OCI-LY7 (cell line): ENCODE measurements around the gene RGS19. TPM values are rescaled to one million over a fixed set of nuclear protein-coding genes. Genes with fewer than 3 reads are reported as not detected.

ENCODE experiments used
- BruUV-seq: library from RNA; stranded (reverse); fragments of 400-500 nt; replicated peaks from 2 replicates; lab custom pipeline; 2021; lab: Mats Ljungman, UMichigan
- CTCF ChIA-PET: fragments of 300-600 bp; sonication (Branson Sonifier 250); formaldehyde crosslinking; loops from one replicate; lab custom pipeline; 2022; ENCODE audit warnings: antibody characterized with exemption; ENCODE audit not compliant: unreplicated experiment; lab: Charles Lee
- POLR2A ChIA-PET: fragments of 300-600 bp; sonication (Branson Sonifier 250); formaldehyde crosslinking; loops from one replicate; lab custom pipeline; 2022; ENCODE audit warnings: antibody characterized with exemption; lab: Charles Lee
- DNase-seq: peaks from one replicate; pipeline ENCODE4 v3.0.0-alpha.2; 2015; ENCODE audit warnings: low spot score
- H2AFZ ChIP-seq: fragments of 200-600 bp; sonication (generic), shearing (Covaris generic); 2 replicates; pipeline ENCODE4 v1.6.1; 2014; ENCODE audit warnings: mild to moderate bottlenecking, antibody characterized with exemption, low read length, moderate library complexity
- H3K27ac ChIP-seq: fragments of 200-600 bp; sonication (generic); 2 replicates; pipeline ENCODE4 v1.5.1; 2014; ENCODE audit warnings: mixed run types, low read depth, mild to moderate bottlenecking, moderate library complexity, low read length, inconsistent platforms; ENCODE audit not compliant: poor library complexity, severe bottlenecking
- H3K36me3 ChIP-seq: fragments of 200-600 bp; sonication (generic); 2 replicates; pipeline ENCODE4 v1.6.1; 2014; ENCODE audit warnings: mild to moderate bottlenecking, antibody characterized with exemption, low read length, moderate library complexity, mixed read lengths; ENCODE audit not compliant: insufficient read depth
- H3K4me1 ChIP-seq: fragments of 200-600 bp; sonication (generic); 2 replicates; pipeline ENCODE4 v1.5.1; 2014; ENCODE audit warnings: mild to moderate bottlenecking, low read length; ENCODE audit not compliant: insufficient read depth, poor library complexity, severe bottlenecking
- H3K4me2 ChIP-seq: fragments of 200-600 bp; sonication (generic); 2 replicates; pipeline ENCODE4 v1.6.1; 2014; ENCODE audit warnings: mild to moderate bottlenecking, low read length
- H3K4me3 ChIP-seq: fragments of 200-600 bp; sonication (generic); 2 replicates; pipeline ENCODE4 v1.5.1; 2014; ENCODE audit warnings: mild to moderate bottlenecking, low read depth, low read length; ENCODE audit not compliant: poor library complexity, severe bottlenecking
- H3K79me2 ChIP-seq: fragments of 200-600 bp; sonication (generic); 2 replicates; pipeline ENCODE4 v1.6.1; 2016; ENCODE audit warnings: low read depth, mild to moderate bottlenecking, low read length, moderate library complexity, mixed read lengths; ENCODE audit not compliant: insufficient read depth
- H3K9me2 ChIP-seq: fragments of 200-600 bp; sonication (generic); 2 replicates; pipeline ENCODE4 v1.6.1; 2016; ENCODE audit warnings: mild to moderate bottlenecking, low read length, mixed read lengths; ENCODE audit not compliant: insufficient read depth
- H3K9me3 ChIP-seq: fragments of 200-600 bp; sonication (generic); 2 replicates; pipeline ENCODE4 v1.6.1; 2014; ENCODE audit warnings: mild to moderate bottlenecking, mixed run types, low read length, mixed read lengths
- H4K20me1 ChIP-seq: fragments of 200-600 bp; sonication (generic); 2 replicates; pipeline ENCODE4 v1.6.1; 2014; ENCODE audit warnings: mild to moderate bottlenecking, antibody characterized with exemption, low read length, moderate library complexity, mixed read lengths; ENCODE audit not compliant: insufficient read depth
- CTCF ChIP-seq: fragments of 200-600 bp; sonication (generic); conservative IDR thresholded peaks from 2 replicates; pipeline ENCODE4 v1.5.1; 2014; ENCODE audit warnings: mild to moderate bottlenecking, antibody characterized with exemption, low read length, moderate library complexity, mixed read lengths
- EZH2phosphoT487 ChIP-seq: fragments of 200-600 bp; sonication (generic); IDR thresholded peaks from 2 replicates; pipeline ENCODE4 v1.6.1; 2018; ENCODE audit warnings: low read depth, borderline replicate concordance, mild to moderate bottlenecking, mixed run types, antibody characterized with exemption, low read length, moderate library complexity, mixed read lengths
- intact Hi-C: fragments of 100-400 bp; cut with micrococcal nuclease; formaldehyde crosslinking; loops from one replicate; pipeline ENCODE4 v1.10.0; 2022; ENCODE audit not compliant: unreplicated experiment
- total RNA-seq, 2 experiments: library from RNA; depleted of rRNA in 1 of 2; stranded (reverse); fragments of >200 nt in 1 of 2; shearing (Covaris generic) in 1 of 2; gene quantifications; 2 replicates each; pipeline ENCODE4 v1.2.3, GENCODE V29; 2014 to 2022

The RGS19 gene
- total RNA-seq, 2 experiments from 2014 or later = 69.4 to 106 TPM

DNA sequence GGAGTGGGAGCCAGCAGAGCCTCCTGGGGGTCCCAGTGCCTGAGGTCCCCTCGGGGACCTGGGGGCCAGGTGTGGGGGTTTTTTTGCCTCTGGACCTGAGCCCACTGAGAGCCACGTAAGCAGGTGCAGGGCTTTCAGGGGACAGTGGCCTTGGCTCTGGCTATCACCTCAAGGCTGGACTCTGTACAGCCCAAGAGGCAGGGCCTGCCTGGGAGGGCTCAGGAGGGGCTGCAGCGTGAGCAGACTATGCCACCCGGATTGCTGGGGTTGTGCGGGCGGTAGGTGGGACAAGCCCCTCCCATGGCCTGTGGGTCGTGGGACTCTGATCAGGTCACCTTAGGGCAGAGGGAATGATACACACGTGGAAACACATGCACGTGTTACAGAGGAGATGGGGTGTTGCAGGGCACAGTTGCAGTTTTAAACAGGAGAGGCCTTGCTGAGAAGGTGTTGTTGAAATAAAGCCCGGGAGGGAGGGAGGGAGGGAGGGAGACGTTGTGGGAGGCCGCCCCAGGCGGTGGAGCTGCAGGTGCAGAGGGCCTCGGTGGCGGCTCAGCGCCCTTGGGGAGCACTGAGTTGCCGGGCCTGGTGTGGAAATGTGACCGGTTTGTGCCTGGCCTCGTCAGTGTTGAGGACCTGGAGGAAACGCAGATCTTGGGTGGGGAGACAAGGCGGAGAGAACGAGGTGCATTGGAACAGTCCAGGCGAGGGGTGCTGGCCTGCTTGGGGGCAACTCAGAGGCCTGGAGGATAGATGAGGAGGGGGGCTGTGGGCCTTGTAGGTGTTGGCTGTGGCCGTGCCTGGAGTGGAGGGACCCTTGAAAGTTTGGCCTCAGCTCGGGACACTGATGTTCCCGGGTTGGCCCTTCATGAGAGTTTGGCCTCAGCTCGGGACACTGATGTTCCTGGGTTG lies 14.0 kb downstream of the RGS19 start:
- ChIA-PET POLR2A (interaction anchor here (1.3 kb wide), 1 partner anchor 12 kb away, joined by 3 read pairs; no protein-coding TSS in a partner anchor), CTCF (no interaction called here)
- DNase-seq = peak; percentile 70
- Histone ChIP-seq H2AFZ (no peak overlapping the region), H3K9me3 (no peaks in the 10 kb centered on the region), H3K79me2 (no peaks in the 10 kb centered on the region), H3K9me2 (no peaks in the 10 kb centered on the region), H3K36me3 (no peaks in the 10 kb centered on the region), H4K20me1 (no peaks in the 10 kb centered on the region), H3K4me2 (peak overlapping the region; percentile 41), H3K27ac (peak overlapping the region; percentile 22), H3K4me1 (peaks cover 36% of the 10 kb centered on the region), H3K4me3 (peak overlapping the region; percentile 16)
- no peak for TF ChIP-seq CTCF
- no peak for TF ChIP-seq EZH2phosphoT487
- no TSS peak for BruUV-seq
- intact Hi-C loops = no loop called here

DNA sequence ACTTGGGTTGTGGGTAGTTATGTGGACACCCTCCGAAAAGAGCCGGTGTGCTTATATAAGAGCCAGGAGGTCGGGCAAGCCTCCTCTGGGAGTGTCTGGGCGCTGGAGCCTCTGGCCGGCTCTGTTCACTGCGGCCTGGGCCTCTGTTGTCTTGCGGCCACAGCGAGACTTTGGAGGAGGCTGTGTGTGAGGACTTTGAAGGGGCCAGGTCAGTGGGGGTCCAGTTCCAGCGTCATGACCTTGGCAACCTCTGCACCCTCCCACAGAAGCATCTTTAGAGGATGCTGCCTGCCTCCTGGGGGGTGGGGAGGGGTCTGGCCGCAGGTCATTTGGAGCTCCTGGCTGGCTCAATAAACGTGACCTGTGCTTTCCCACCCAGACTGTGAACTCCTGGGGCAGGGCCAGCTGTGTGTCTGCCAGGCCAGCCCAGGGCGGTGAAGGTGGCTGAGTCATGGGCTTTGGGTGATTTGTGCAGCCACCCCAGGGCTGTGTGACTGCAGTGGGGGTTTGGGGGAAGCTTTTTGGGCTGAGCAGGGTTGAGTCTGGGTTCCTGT lies 15.1 kb downstream of the RGS19 start:
- Histone ChIP-seq H3K36me3 (no peaks in the 10 kb centered on the region), H3K4me3 (peak overlapping the region; percentile 86), H3K9me3 (no peaks in the 10 kb centered on the region), H3K9me2 (no peaks in the 10 kb centered on the region), H3K4me1 (peaks cover 36% of the 10 kb centered on the region), H2AFZ (no peak overlapping the region), H3K79me2 (no peaks in the 10 kb centered on the region), H3K4me2 (peak overlapping the region; percentile 73), H4K20me1 (no peaks in the 10 kb centered on the region), H3K27ac (no peak overlapping the region)
- CTCF ChIA-PET = no interaction called here
- intact Hi-C loops = no loop called here
- BruUV-seq = no TSS peak
- no peak for DNase-seq
- no peak for TF ChIP-seq EZH2phosphoT487
- no peak for TF ChIP-seq CTCF
- POLR2A ChIA-PET = no interaction called here
